A549 (cell line): ENCODE data around the gene MRPL58. TPM values are rescaled to one million over a fixed set of nuclear protein-coding genes. Genes with fewer than 3 reads are reported as not detected.

Source experiments
- ATAC-seq, 2 experiments: fragments of 200-7000 bp in 1 of 2; fragments of >200 bp in 1 of 2; cut with Nextera tagmentation in 1 of 2; cut with Tn5 transposase in 1 of 2; 3 replicates each; pipeline versions ENCODE4 v1.8.0 to v1.9.1; 2018 to 2020; ENCODE audit warnings: mild to moderate bottlenecking in 1 of 2, moderate library complexity in 1 of 2
- CTCF ChIA-PET: fragments of 300-600 bp; sonication (Branson Sonifier 250); formaldehyde crosslinking; extraction: SDS; loops from one replicate; lab custom pipeline; 2021; ENCODE audit warnings: antibody characterized with exemption, inconsistent platforms; lab: Yijun Ruan, JAX
- POLR2A ChIA-PET: fragments of 350-600 bp; formaldehyde crosslinking; extraction: SDS; loops from one replicate; lab custom pipeline; 2021; ENCODE audit warnings: antibody characterized with exemption, inconsistent platforms; lab: Yijun Ruan, JAX
- DNase-seq, 2 experiments: peaks; one replicate each; pipeline versions ENCODE4 v3.0.0 to v3.0.0-alpha.2; 2011 to 2016; ENCODE audit warnings: low read depth in 1 of 2, low spot score in 1 of 2
- FAIRE-seq: peaks from 2 replicates; lab custom pipeline; 2011; peaks lifted over from hg19 to GRCh38; lab: Jason Lieb, UNC
- H3K27ac ChIP-seq, 2 experiments: fragments of >200 bp; sonication (Bioruptor Twin); formaldehyde crosslinking; 3 replicates each; pipeline ENCODE4 v1.5.1; 2016 to 2017
- H3K4me1 ChIP-seq: fragments of >200 bp; sonication (Bioruptor Twin); formaldehyde crosslinking; 3 replicates; pipeline ENCODE4 v1.6.1; 2016
- H3K4me2 ChIP-seq: fragments of >200 bp; sonication (Bioruptor Twin); formaldehyde crosslinking; 3 replicates; pipeline ENCODE4 v1.6.1; 2016
- H3K4me3 ChIP-seq: fragments of >200 bp; sonication (Bioruptor Twin); formaldehyde crosslinking; 3 replicates; pipeline ENCODE4 v1.5.1; 2016
- H3K9me3 ChIP-seq: fragments of >200 bp; sonication (Bioruptor Twin); formaldehyde crosslinking; 3 replicates; pipeline ENCODE4 v1.6.1; 2016
- BCL3 ChIP-seq: fragments of >200 bp; sonication (Bioruptor Twin); formaldehyde crosslinking; IDR thresholded peaks from 3 replicates; pipeline ENCODE4 v1.6.1; 2016
- BHLHE40 ChIP-seq: IDR thresholded peaks from 2 replicates; pipeline ENCODE4 v1.6.1; 2012; ENCODE audit warnings: low read depth, low read length, inconsistent platforms
- CBX2 ChIP-seq: fragments of 200-600 bp; sonication (generic); IDR thresholded peaks from 2 replicates; pipeline ENCODE4 v1.6.1; 2016; ENCODE audit warnings: low read depth, mild to moderate bottlenecking, borderline replicate concordance
- CHD2 ChIP-seq: fragments of 150-350 bp; IDR thresholded peaks from 2 replicates; pipeline ENCODE4 v1.6.1; 2014; ENCODE audit warnings: low read length; ENCODE audit not compliant: partially characterized antibody
- CHD4 ChIP-seq: fragments of 200-600 bp; sonication (generic); IDR thresholded peaks from 2 replicates; pipeline ENCODE4 v1.6.1; 2016; ENCODE audit warnings: antibody characterized with exemption, mild to moderate bottlenecking, borderline replicate concordance
- EP300 ChIP-seq, 2 experiments: fragments of >200 bp; sonication (Bioruptor Twin); formaldehyde crosslinking; IDR thresholded peaks; 2 replicates in 1 of 2; 3 replicates in 1 of 2; pipeline ENCODE4 v1.6.1; 2016 to 2017
- ESRRA ChIP-seq: fragments of 150-350 bp; IDR thresholded peaks from 2 replicates; pipeline ENCODE4 v1.6.1; 2014; ENCODE audit warnings: mild to moderate bottlenecking, low read length, borderline replicate concordance
- FOSB ChIP-seq: fragments of 250-450 bp; sonication (Bioruptor Pico); IDR thresholded peaks from 2 replicates; pipeline ENCODE4 v1.5.0; 2020; ENCODE audit warnings: mild to moderate bottlenecking, moderate library complexity
- FOSL2 ChIP-seq, 2 experiments: fragments of 450-650 bp in 1 of 2; fragments of >200 bp in 1 of 2; sonication (Bioruptor Twin) in 1 of 2; formaldehyde crosslinking; IDR thresholded peaks; 2 replicates each; pipeline versions ENCODE4 v1.5.0 to v1.6.1; 2016 to 2020; ENCODE audit warnings: mild to moderate bottlenecking in 1 of 2, moderate library complexity in 1 of 2
- FOXS1 ChIP-seq: fragments of 250-450 bp; sonication (Bioruptor Pico); IDR thresholded peaks from 2 replicates; pipeline ENCODE4 v1.5.0; 2020; ENCODE audit warnings: mild to moderate bottlenecking, moderate library complexity
- GATA3 ChIP-seq: IDR thresholded peaks from 2 replicates; pipeline ENCODE4 v1.6.1; 2012; ENCODE audit warnings: borderline replicate concordance
- HDAC2 ChIP-seq: fragments of 200-600 bp; sonication (generic); IDR thresholded peaks from 2 replicates; pipeline ENCODE4 v1.6.1; 2016
- HEYL ChIP-seq: fragments of 250-450 bp; sonication (Bioruptor Pico); IDR thresholded peaks from 2 replicates; pipeline ENCODE4 v1.8.0; 2021; ENCODE audit warnings: mild to moderate bottlenecking, moderate library complexity
- HMGXB4 ChIP-seq: fragments of 250-450 bp; sonication (Bioruptor Pico); IDR thresholded peaks from 2 replicates; pipeline ENCODE4 v1.5.0; 2021; ENCODE audit warnings: mild to moderate bottlenecking, moderate library complexity, borderline replicate concordance
- HOXA7 ChIP-seq: fragments of 250-450 bp; sonication (Bioruptor Pico); IDR thresholded peaks from 2 replicates; pipeline ENCODE4 v1.5.0; 2020; ENCODE audit warnings: mild to moderate bottlenecking, moderate library complexity
- HOXB13 ChIP-seq: fragments of 250-450 bp; sonication (Bioruptor Pico); IDR thresholded peaks from 2 replicates; pipeline ENCODE4 v1.5.0; 2020; ENCODE audit warnings: low read depth, mild to moderate bottlenecking, moderate library complexity
- HOXB5 ChIP-seq: fragments of 250-450 bp; sonication (Bioruptor Pico); IDR thresholded peaks from 2 replicates; pipeline ENCODE4 v1.5.0; 2020; ENCODE audit warnings: mild to moderate bottlenecking, moderate library complexity
- KDM5A ChIP-seq: fragments of 200-600 bp; sonication (generic); IDR thresholded peaks from 2 replicates; pipeline ENCODE4 v1.6.1; 2016; ENCODE audit warnings: antibody characterized with exemption, mild to moderate bottlenecking
- MAFK ChIP-seq: fragments of 450-650 bp; IDR thresholded peaks from 2 replicates; pipeline ENCODE4 v1.6.1; 2014; ENCODE audit not compliant: partially characterized antibody
- MYC ChIP-seq: IDR thresholded peaks from 2 replicates; pipeline ENCODE4 v1.6.1; 2012; ENCODE audit warnings: mild to moderate bottlenecking, inconsistent platforms, low read length, improper control_type of control experiment, borderline replicate concordance
- NFE2L2 ChIP-seq: fragments of 150-350 bp; conservative IDR thresholded peaks from 2 replicates; pipeline ENCODE4 v1.6.1; 2014; ENCODE audit warnings: low read length
- NR3C1 ChIP-seq: fragments of >200 bp; sonication (Bioruptor Twin); formaldehyde crosslinking; IDR thresholded peaks from 3 replicates; pipeline ENCODE4 v1.6.1; 2017
- PHF8 ChIP-seq: fragments of 200-600 bp; sonication (generic); IDR thresholded peaks from 2 replicates; pipeline ENCODE4 v1.6.1; 2016; ENCODE audit warnings: low read depth, mild to moderate bottlenecking, antibody characterized with exemption, moderate library complexity, borderline replicate concordance
- RARB ChIP-seq: fragments of 250-450 bp; sonication (Bioruptor Pico); IDR thresholded peaks from 2 replicates; pipeline ENCODE4 v1.8.0; 2021; ENCODE audit warnings: mild to moderate bottlenecking, moderate library complexity
- RFX5 ChIP-seq: fragments of 450-650 bp; IDR thresholded peaks from 2 replicates; pipeline ENCODE4 v1.7.1; 2014; ENCODE audit warnings: antibody characterized with exemption, mild to moderate bottlenecking, moderate library complexity
- RNF2 ChIP-seq: fragments of 200-600 bp; sonication (generic); IDR thresholded peaks from 2 replicates; pipeline ENCODE4 v1.6.1; 2016; ENCODE audit warnings: low read depth, mild to moderate bottlenecking, antibody characterized with exemption, moderate library complexity, borderline replicate concordance
- SMC3 ChIP-seq: fragments of >200 bp; sonication (Bioruptor Twin); formaldehyde crosslinking; IDR thresholded peaks from 3 replicates; pipeline ENCODE4 v1.6.1; 2018; ENCODE audit warnings: inconsistent platforms
- SREBF2 ChIP-seq: fragments of 450-650 bp; IDR thresholded peaks from 2 replicates; pipeline ENCODE4 v1.6.1; 2014; ENCODE audit warnings: mild to moderate bottlenecking, moderate library complexity
- TP53 ChIP-seq: fragments of 250-450 bp; sonication (Bioruptor Pico); IDR thresholded peaks from 2 replicates; pipeline ENCODE4 v1.5.0; 2021; ENCODE audit warnings: mild to moderate bottlenecking, moderate library complexity
- USF2 ChIP-seq: fragments of 450-650 bp; IDR thresholded peaks from 2 replicates; pipeline ENCODE4 v1.6.1; 2014; ENCODE audit warnings: antibody characterized with exemption
- ZFP36 ChIP-seq: fragments of 450-650 bp; IDR thresholded peaks from 2 replicates; pipeline ENCODE4 v1.6.1; 2014; ENCODE audit warnings: borderline replicate concordance; ENCODE audit not compliant: partially characterized antibody
- ZNF302 ChIP-seq: fragments of 250-450 bp; sonication (Bioruptor Pico); IDR thresholded peaks from 2 replicates; pipeline ENCODE4 v1.9.0; 2021; ENCODE audit warnings: inconsistent platforms, mild to moderate bottlenecking, moderate library complexity
- ZSCAN20 ChIP-seq: fragments of 250-450 bp; sonication (Bioruptor Pico); IDR thresholded peaks from 2 replicates; pipeline ENCODE4 v1.8.0; 2022; ENCODE audit warnings: mild to moderate bottlenecking, moderate library complexity
- WGBS: methylation state at CpG from one replicate; pipeline ENCODE4 v1.1.6; 2017; ENCODE audit errors: missing lambda C conversion rate; 5-methylcytosine and 5-hydroxymethylcytosine counted together
- polyA plus RNA-seq, 4 experiments: library from polyadenylated mRNA; depleted of rRNA in 3 of 4; stranded (reverse); fragments of >200 nt; fragmentation: RNase III in 1 of 4; extraction: RNeasy Plus Mini Kit Qiagen cat#74134 plus additional on column Dnase treatment in 1 of 4; gene quantifications; 2 replicates in 3 of 4; 3 replicates in 1 of 4; pipeline ENCODE4 v1.2.3, GENCODE V29; 2011 to 2017
- TF ChIP-seq, protein P1 (sequence below): fragments of 150-350 bp; IDR thresholded peaks from 2 replicates; pipeline ENCODE4 v1.6.1; 2014; ENCODE audit warnings: low read depth, mild to moderate bottlenecking, low read length

The MRPL58 gene
- polyA plus RNA-seq, 2 of the 4 experiments (the other 2 are of a cell fraction) = 89.4 to 127 TPM

DNA sequence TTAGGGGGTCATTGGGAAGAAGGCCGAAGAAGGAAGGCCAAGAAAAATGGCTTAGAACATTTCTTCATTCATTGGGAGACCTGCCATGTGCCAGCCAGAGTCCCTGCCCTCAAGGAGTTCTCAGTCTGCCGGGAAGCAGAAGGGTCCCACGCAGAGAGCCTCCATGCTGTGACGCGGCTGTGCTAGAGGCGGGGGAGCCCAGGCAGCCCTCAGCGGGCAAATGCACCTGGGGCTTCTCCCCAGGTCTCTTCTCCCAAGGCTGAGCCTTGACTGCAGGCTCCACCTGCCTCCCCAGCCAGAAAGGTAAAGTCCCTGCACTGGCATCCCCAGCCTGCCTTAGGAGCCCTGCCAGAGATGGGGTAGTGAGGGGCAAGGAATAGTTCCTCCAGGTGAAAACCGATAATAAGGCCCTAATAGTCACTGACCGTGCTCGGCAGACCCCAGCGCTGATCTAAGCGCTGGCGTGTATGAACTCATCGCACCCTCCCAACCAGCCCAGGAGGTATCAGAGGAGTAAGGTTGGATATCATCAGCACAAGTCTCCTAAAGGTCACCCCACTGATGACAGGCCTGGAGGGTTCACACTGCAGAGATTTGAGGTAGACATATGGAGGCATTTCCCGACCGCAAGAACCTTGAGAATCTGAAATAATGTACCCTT lies 31.0 kb upstream of the MRPL58 start (continued):
- TF ChIP-seq ZFP36 = no peak
- TF ChIP-seq, all 56 proteins: peak for 0

- H3K27ac ChIP-seq = peak overlapping the region; percentile 92 to 94
- H3K4me1 ChIP-seq = peaks cover 23% of the 10 kb centered on the region
- no peaks in the 10 kb centered on the region for H3K9me3 ChIP-seq
- peak; percentile 76 to 90 for DNase-seq
- FAIRE-seq = peak; percentile 54
- peak; percentile 94 for ATAC-seq
- POLR2A ChIA-PET = interaction anchor here (0.6 to 2.8 kb wide), 4 partner anchors 10 to 30 kb away, joined by 3 to 17 read pairs (median 5); partner anchors contain the start of genes HID1 and MRPL58
- WGBS = 2% methylated on average over 23 of the region's 61 CpGs
- peak overlapping the region; percentile 92 for H3K4me2 ChIP-seq
- CTCF ChIA-PET = interaction anchor here (0.7 to 4.2 kb wide), 10 partner anchors 9 to 62 kb away, joined by 3 to 53 read pairs (median 6); partner anchors contain the start of genes HID1, MRPL58 and OTOP2
- H3K4me3 ChIP-seq = peak overlapping the region; percentile 69
- TF ChIP-seq RARB = no peak
- TF ChIP-seq KDM5A = no peak
- peak; percentile 23; the same call in 1 of the 3 replicates for TF ChIP-seq SMC3
- TF ChIP-seq BHLHE40 = no peak
- no peak for TF ChIP-seq USF2
- no peak for TF ChIP-seq HOXB5 (CRISPR knock-in tag)
- no peak for TF ChIP-seq HDAC2
- TF ChIP-seq FOSL2 (IDR thresholded peaks at IDR 0.05) = no peak
- 0 out of 2 replicates have a peak, but pooled peaks have one; percentile 15 for TF ChIP-seq FOSL2 (CRISPR knock-in tag; IDR thresholded peaks at IDR 0.05)
- no peak for TF ChIP-seq HEYL
- no peak for TF ChIP-seq CBX2
- no peak for TF ChIP-seq HMGXB4 (CRISPR knock-in tag)
- TF ChIP-seq EP300 (IDR thresholded peaks at IDR 0.05) = no peak
- TF ChIP-seq BCL3 = peak; percentile 92
- 0 out of 2 replicates have a peak, but pooled peaks have one; percentile 15 for TF ChIP-seq MYC
- no peak for TF ChIP-seq ZNF302 (CRISPR knock-in tag)
- TF ChIP-seq FOXS1 (CRISPR knock-in tag) = no peak
- no peak for TF ChIP-seq RNF2
- TF ChIP-seq, protein P1, sequence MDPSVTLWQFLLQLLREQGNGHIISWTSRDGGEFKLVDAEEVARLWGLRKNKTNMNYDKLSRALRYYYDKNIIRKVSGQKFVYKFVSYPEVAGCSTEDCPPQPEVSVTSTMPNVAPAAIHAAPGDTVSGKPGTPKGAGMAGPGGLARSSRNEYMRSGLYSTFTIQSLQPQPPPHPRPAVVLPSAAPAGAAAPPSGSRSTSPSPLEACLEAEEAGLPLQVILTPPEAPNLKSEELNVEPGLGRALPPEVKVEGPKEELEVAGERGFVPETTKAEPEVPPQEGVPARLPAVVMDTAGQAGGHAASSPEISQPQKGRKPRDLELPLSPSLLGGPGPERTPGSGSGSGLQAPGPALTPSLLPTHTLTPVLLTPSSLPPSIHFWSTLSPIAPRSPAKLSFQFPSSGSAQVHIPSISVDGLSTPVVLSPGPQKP = no peak
- TF ChIP-seq ESRRA = peak; percentile 39; the same call in 1 of the 2 replicates
- TF ChIP-seq TP53 = no peak
- TF ChIP-seq ZSCAN20 (CRISPR knock-in tag) = no peak
- TF ChIP-seq FOSB = no peak
- no peak for TF ChIP-seq NR3C1
- no peak for TF ChIP-seq NFE2L2
- no peak for TF ChIP-seq MAFK
- TF ChIP-seq HOXB13 (CRISPR knock-in tag) = no peak
- TF ChIP-seq ZFP36 = no peak
- no peak for TF ChIP-seq CHD4
- no peak for TF ChIP-seq HOXA7
- peak; percentile 87 for TF ChIP-seq PHF8
- no peak for TF ChIP-seq SREBF2
- TF ChIP-seq CHD2 = peak; percentile 50
- no peak for TF ChIP-seq RFX5
- peak; percentile 20; the same call in 1 of the 2 replicates for TF ChIP-seq GATA3
Measured at GRCh38 chr17:74981979-74982662, 30.3 kb upstream of the MRPL58 start.
